A673 (cell line): ENCODE data around the gene CCL27. TPM values are rescaled to one million over a fixed set of nuclear protein-coding genes. Genes with fewer than 3 reads are reported as not detected.

ENCODE experiments used
- BruUV-seq: library from RNA; stranded (reverse); fragments of 400-500 nt; replicated peaks from 2 replicates; lab custom pipeline; 2021; lab: Mats Ljungman, UMichigan
- CTCF ChIA-PET: fragments of 300-600 bp; sonication (Branson Sonifier 250); formaldehyde crosslinking; loops from one replicate; lab custom pipeline; 2022; ENCODE audit warnings: antibody characterized with exemption; lab: Charles Lee
- POLR2A ChIA-PET: fragments of 300-600 bp; sonication (Branson Sonifier 250); formaldehyde crosslinking; loops from one replicate; lab custom pipeline; 2022; ENCODE audit warnings: antibody characterized with exemption; ENCODE audit not compliant: low non-redundant PET; lab: Charles Lee
- DNase-seq: peaks from one replicate; pipeline ENCODE4 v3.0.0-alpha.2; 2015; ENCODE audit warnings: low spot score
- H3K27ac ChIP-seq: fragments of 200-600 bp; sonication (generic); 2 replicates; pipeline ENCODE4 v1.5.1; 2016; ENCODE audit warnings: mixed run types, low read depth, mild to moderate bottlenecking, mixed read lengths, antibody characterized with exemption, low read length; ENCODE audit not compliant: poor library complexity, severe bottlenecking
- H3K27me3 ChIP-seq: fragments of 200-600 bp; sonication (generic); replicated peaks from 2 replicates; pipeline ENCODE4 v1.6.1; 2017; ENCODE audit warnings: mixed run types, low read depth, mild to moderate bottlenecking, mixed read lengths, antibody characterized with exemption, low read length; ENCODE audit not compliant: insufficient read depth, poor library complexity
- H3K36me3 ChIP-seq: fragments of 200-600 bp; sonication (generic); 2 replicates; pipeline ENCODE4 v1.6.1; 2016; ENCODE audit warnings: mixed run types, mild to moderate bottlenecking, mixed read lengths, antibody characterized with exemption, low read length; ENCODE audit not compliant: insufficient read depth, poor library complexity, severe bottlenecking
- H3K4me1 ChIP-seq: fragments of 200-600 bp; sonication (generic); 2 replicates; pipeline ENCODE4 v1.6.1; 2017; ENCODE audit warnings: mixed run types, mild to moderate bottlenecking, mixed read lengths, antibody characterized with exemption, low read length; ENCODE audit not compliant: insufficient read depth, poor library complexity, severe bottlenecking
- H3K4me3 ChIP-seq: fragments of 200-600 bp; sonication (generic); 2 replicates; pipeline ENCODE4 v1.5.1; 2016; ENCODE audit warnings: low read depth, mixed run types, mild to moderate bottlenecking, mixed read lengths, low read length; ENCODE audit not compliant: poor library complexity, severe bottlenecking
- H3K9me3 ChIP-seq: fragments of 200-600 bp; sonication (generic); 2 replicates; pipeline ENCODE4 v1.6.1; 2016; ENCODE audit warnings: mixed run types, low read depth, mild to moderate bottlenecking, mixed read lengths, antibody characterized with exemption, low read length; ENCODE audit not compliant: poor library complexity, severe bottlenecking
- CTCF ChIP-seq: fragments of 300-800, 200-600 bp; sonication (generic); conservative IDR thresholded peaks from 2 replicates; pipeline ENCODE4 v1.5.1; 2017; ENCODE audit warnings: low read depth, mild to moderate bottlenecking, antibody characterized with exemption, low read length, moderate library complexity, mixed read lengths
- EZH2 ChIP-seq: fragments of 200-600 bp; sonication (generic); IDR thresholded peaks from 2 replicates; pipeline ENCODE4 v1.6.1; 2017; ENCODE audit warnings: borderline replicate concordance, low read depth, mild to moderate bottlenecking, mixed read lengths, antibody characterized with exemption, low read length; ENCODE audit not compliant: poor library complexity, severe bottlenecking
- intact Hi-C: fragments of 100-400 bp; cut with micrococcal nuclease; formaldehyde crosslinking; loops from one replicate; pipeline ENCODE4 v1.10.0; 2022; ENCODE audit not compliant: unreplicated experiment
- total RNA-seq: library from RNA; stranded (reverse); gene quantifications from 2 replicates; pipeline ENCODE4 v1.2.3, GENCODE V29; 2021

CCL27 gene
- total RNA-seq, 1 experiment from 2014 or later: not detected

GRCh38 chr9:34648673-34649072 lies 13.8 kb downstream of the CCL27 start:
- Histone ChIP-seq H3K4me1 (peaks cover 18% of the 10 kb centered on the region), H3K27ac (no peak overlapping the region), H3K36me3 (peaks cover 17% of the 10 kb centered on the region), H3K9me3 (no peaks in the 10 kb centered on the region), H3K27me3 (no peaks in the 10 kb centered on the region), H3K4me3 (no peak overlapping the region)
- TF ChIP-seq CTCF (no peak), EZH2 (no peak)
- ChIA-PET POLR2A (no interaction called here), CTCF (no interaction called here)
- no TSS peak for BruUV-seq
- intact Hi-C loops: no loop called here
- no peak for DNase-seq

GRCh38 chr9:34647651-34648050 lies 14.8 kb downstream of the CCL27 start:
- POLR2A ChIA-PET: no interaction called here
- Histone ChIP-seq H3K27me3 (no peaks in the 10 kb centered on the region), H3K9me3 (no peaks in the 10 kb centered on the region), H3K27ac (no peak overlapping the region), H3K4me3 (peak overlapping the region; percentile 89), H3K36me3 (peaks cover 17% of the 10 kb centered on the region), H3K4me1 (peaks cover 8% of the 10 kb centered on the region)
- intact Hi-C loops: no loop called here
- TF ChIP-seq CTCF (no peak), EZH2 (no peak)
- CTCF ChIA-PET: no interaction called here
- BruUV-seq: no TSS peak
- no peak for DNase-seq

GRCh38 chr9:34647084-34647403 lies 15.4 kb downstream of the CCL27 start:
- POLR2A ChIA-PET: no interaction called here
- BruUV-seq: no TSS peak
- intact Hi-C loops: no loop called here
- Histone ChIP-seq H3K4me1 (peaks cover 8% of the 10 kb centered on the region), H3K27me3 (no peaks in the 10 kb centered on the region), H3K36me3 (peaks cover 17% of the 10 kb centered on the region), H3K9me3 (no peaks in the 10 kb centered on the region), H3K4me3 (peak overlapping the region; percentile 89), H3K27ac (peak overlapping the region; percentile 77)
- CTCF ChIA-PET: interaction anchor here (0.6 to 1.5 kb wide), 4 partner anchors 13 to 35 kb away, joined by 3 to 6 read pairs (median 4); partner anchors contain the start of genes DCTN3 and RPP25L
- DNase-seq: no peak
- TF ChIP-seq EZH2 (no peak), CTCF (no peak; the same call in 1 of the 2 replicates)
